ENCODE data around the gene ZGLP1.
"Not testable (repeated sequence)": the region's sequence is repeated elsewhere in the genome, so short reads cannot be mapped to it uniquely, and the experiment has no call there.

ZGLP1 gene

DNA sequence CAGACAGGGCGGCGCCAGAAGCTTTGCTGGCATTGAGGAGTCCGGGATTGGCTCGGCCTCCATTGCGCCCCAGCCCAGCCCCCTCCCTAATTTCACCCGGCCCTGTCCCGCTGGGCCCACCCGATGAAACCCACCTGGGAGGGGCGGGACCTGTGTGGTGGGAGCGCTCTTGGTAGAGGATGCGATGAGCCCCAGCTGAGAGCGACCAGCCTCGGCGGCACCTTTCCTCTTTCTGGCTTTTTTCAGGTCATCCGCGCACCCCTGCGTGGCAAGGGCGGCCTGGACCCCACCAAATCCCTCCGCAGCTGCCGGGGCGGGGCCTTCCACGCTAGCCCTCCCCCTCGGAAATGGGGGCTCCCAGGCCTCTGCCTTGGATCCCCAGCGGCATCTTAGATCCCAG, at the start of gene ZGLP1:
Gene ZGLP1 (minus strand): TSS at position 393 of the 400 bp plus-strand sequence.
- no peak for DNase-seq

DNA sequence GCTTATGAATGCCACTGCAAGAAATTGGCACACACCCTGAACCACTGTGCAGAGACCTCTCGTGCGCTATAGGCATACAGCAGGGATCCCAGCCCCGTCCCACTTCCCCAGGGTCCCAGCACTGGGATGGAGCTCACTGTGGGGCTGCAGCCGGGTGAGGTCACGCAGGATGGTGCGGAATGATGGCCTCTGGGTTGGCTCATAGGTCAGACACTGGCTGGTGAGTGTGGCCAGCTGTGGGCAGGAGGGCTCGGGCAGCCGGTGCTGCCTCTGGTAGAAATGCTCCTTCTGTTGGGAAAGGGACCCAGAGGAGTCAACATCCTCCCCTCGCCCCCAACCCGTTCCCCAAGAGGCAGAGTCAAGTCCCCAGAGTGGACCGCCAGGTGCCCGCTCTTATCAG, 46.8 kb upstream of the ZGLP1 start:
- DNase-seq: no peak

DNA sequence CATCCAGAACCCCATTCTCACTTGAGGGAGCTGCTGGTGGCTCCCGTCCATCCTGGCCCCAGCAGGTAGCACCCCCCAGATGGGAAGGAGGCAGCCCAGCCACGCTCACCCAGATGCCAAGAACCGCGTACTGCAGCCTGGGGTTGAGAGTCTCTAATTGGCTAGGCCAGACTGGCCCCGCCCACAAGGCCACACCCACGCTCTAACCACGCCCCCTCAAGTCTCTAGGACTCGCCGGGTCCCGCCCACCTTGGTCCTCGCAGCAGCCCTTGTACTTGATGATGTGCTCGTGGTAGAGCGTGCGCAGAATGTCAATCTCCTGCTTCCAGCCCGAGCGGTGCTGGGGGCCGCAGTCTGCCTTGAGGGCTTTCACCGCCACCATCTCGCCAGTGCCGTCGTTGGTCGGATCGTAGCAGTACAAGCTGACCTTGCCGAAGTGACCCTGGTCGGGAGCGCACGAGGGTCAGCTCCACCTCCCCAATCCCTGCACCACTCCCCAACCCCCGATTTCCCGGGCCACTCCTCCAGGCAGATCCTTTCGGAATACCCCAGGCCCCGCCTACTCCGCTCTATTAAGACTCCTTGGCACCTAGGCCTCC, 44.3 kb upstream of the ZGLP1 start:
- DNase-seq: peak; percentile 28

DNA sequence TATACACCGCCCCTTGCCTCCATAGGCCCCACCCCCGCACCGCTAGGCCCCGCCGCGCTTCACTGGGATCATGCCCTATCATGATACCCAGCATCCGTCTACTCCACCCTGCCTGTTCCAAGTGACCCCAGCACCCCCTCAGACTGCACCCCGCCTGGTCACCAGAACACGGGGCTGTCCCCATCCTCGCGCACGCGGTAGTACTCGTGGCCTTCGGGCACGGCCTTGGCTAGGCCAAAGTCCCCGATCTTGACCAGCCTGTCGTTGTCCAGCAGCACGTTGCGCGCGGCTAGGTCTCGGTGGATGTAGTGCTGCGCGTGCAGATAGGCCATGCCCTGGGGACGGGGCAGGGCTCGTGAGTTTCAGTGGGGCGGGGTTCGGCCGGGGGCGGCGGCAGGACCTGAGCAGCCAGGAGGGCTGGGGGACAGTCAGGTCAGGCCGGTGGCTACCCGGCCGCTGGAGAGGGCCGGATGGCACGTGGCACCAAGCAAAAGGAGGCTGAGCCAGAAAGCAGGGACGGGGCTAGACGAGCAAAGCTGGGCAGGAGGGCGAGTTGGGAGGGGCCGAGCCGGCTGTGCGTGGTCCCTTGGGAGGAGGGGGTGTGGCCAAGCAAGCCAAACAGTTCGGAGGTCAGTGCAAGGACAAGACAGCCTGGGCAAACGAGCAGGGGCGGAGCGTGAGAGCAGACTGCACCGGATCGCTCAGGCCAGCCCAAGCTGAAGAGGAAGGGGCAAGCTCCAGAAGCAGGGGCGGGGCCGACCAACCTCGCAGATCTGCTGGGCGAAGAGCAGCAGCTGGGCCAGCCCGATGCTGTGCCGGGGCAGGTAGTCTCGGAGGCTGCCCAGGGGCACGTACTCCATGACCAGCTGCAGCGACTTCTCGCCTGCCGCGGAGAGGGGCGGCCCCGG, 43.4 kb upstream of the ZGLP1 start:
- DNase-seq: peak; percentile 60

DNA sequence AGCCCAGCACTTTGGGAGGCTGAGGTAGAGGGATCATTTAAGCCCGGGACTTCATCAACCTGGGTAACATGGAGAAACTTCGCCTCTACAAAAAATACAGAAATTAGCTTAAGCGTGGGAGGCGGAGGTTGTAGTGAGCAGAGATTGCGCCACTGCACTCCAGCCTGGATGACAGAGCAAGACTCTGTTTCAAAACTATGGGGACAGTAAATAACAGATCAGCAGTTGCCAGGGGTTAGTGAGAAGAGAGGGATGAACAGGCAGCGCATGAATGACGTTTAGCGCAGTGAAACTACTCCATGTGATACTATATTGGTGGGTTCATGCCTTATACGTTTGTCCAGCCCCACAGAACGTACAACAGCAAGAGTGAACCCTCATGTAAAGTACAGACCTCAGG, 36.9 kb upstream of the ZGLP1 start:
- no peak for DNase-seq

DNA sequence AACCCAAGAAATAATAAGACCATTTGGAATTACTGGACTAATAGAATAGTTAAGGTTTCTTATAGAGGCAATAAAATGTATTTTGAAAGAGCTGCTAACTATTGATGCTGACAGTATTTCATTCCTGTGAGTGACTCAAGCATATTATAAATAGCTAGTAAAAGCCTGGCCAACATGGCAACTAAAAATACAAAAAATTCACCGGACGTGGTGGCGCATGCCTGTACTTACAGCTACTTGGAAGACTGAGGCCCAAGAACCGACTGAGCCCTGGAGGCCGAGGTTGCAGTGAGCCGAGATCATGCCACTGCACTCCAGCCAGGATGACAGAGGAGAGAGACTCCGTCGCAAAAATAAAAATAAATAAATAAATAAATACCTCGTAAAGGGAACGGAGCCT, 35.2 kb upstream of the ZGLP1 start:
- DNase-seq: no peak

DNA sequence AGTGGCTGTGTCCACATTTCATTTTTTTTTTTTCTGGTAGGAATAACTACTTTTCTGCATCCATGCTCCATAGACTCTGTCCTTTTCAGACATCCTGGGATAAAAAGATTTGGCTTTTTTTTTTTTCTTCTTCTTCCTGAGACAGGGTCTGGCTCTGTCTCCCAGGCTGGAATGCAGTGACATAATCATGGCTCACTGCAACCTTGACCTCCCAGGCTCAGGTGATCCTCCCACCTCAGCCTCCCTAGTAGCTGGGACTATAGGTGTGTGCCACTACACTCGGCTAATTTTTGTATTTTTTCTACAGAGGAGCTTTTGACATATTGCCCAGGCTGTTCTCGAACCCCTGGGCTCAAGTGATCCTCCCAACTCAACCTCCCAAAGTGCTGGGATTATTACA, 33.9 kb upstream of the ZGLP1 start:
- DNase-seq: no peak

DNA sequence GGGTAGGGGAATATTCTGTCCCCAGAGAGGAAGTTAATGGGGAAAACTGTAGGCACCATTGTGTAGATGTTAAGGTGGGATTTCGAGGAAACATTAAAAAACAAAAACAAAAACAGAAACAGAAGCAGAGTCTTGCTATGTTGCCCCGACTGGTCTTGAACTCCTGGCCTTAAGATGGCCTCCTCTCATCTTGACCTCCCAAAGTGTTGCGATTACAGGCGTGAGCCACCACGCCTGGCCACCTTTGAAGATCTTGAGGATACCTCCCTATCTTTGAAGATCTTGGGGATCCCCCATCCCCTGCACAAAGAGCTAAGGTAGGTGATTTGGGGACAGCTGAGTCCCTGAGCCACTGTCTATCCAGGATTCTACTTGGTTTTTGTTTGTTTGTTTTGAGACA, 30.4 kb upstream of the ZGLP1 start:
- no peak for DNase-seq

DNA sequence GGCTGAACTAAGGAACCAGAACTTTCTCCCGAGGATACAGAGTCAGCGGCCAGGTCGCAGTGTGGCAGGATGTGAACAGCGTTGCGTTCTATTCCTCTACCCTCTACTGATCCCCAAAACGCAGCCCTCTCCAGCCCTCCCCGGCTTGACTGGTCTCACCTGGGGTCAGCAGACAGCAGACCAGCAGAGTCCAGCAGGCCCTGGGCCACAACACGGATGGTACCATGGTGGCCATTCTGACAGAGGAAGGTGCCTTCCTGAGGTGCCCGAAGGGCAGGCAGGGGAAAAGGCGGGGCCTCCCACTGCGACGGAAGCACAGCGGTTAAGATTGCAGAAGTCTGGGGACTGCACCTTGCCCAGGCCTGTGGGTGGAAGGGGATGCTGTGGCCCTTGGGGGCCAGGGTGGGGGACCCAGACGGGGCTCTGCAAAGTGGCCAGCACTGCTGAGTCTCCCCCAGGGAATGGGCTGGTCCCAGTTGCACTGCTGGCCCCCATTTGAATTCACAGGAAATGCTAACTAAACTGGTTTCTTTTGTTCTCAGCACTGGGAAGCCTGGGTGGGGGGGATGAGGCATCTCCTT, 29.9 kb upstream of the ZGLP1 start, which contains the start of gene ICAM3:
Gene ICAM3 (minus strand): TSS at position 245 of the 581 bp plus-strand sequence. CDS start 10 bp downstream, at position 235.
- DNase-seq: no peak

DNA sequence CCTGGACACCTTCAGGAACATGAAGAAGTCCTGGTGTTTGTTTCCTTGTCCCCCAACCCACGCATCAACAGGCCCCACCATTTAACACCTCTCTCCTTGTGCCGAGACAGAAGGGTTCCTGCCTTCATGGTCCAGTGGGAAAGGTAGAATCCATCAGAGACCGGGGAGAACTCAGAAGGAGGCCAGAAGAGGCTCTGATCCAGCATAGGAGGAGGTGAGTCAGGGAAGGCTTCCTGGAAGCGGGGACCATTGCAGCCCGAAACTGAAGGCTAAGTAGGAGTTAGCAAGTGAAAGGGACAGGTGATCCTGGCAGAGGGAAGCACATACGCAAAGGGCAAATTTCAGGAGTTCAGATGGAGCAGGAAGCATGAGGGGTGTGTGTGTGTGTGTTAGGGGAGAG, 29.3 kb upstream of the ZGLP1 start:
- DNase-seq: no peak

DNA sequence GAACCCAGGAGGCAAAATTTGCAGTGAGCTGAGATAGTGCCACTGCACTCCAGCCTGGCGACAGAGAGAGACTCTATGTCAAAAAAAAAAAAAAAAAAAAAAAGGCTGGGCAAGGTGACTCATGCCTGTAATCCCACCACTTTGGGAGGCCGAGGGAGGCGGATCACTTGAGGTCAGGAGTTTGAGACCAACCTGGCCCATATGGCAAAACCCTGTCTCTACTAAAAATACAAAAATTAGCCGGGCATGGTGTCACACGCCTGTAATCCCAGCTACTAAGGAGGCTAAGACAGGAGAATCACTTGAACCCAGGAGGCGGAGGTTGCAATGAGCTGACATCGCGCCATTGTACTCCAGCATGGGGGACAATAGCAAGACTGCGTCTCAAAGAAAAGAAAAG, 27.1 kb upstream of the ZGLP1 start:
- not testable (repeated sequence) for DNase-seq

DNA sequence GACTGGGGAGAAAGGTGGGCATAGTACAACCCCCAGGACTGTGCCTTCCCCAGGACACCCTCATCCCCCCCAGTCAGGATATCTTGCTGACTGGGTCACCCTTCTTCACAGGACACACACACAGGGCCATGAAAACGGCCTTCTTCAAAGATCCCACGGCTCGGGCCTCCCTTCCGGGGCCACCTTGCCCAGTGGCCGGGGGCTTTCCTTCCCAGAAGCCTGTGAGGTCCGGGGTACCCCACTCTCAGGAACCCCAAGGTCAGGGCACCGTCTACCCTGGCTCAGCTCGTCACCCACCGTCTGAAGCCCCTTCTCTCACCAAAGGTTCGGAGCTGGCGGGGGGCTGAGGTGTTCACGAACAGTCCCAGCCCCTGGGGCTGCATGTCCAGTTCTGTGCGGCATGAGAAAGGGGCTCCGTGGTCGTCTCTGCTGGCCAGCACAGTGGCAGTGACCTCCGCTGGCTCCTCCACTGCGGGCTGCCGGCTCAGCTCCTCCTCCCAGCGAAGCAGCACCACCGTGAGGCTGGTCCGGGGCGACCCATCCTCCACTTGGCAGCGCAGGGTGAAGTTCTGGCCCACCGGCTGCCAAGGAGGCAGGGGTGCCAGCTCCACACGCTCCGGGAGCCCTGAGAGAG, 25.9 kb upstream of the ZGLP1 start:
- DNase-seq: no peak

DNA sequence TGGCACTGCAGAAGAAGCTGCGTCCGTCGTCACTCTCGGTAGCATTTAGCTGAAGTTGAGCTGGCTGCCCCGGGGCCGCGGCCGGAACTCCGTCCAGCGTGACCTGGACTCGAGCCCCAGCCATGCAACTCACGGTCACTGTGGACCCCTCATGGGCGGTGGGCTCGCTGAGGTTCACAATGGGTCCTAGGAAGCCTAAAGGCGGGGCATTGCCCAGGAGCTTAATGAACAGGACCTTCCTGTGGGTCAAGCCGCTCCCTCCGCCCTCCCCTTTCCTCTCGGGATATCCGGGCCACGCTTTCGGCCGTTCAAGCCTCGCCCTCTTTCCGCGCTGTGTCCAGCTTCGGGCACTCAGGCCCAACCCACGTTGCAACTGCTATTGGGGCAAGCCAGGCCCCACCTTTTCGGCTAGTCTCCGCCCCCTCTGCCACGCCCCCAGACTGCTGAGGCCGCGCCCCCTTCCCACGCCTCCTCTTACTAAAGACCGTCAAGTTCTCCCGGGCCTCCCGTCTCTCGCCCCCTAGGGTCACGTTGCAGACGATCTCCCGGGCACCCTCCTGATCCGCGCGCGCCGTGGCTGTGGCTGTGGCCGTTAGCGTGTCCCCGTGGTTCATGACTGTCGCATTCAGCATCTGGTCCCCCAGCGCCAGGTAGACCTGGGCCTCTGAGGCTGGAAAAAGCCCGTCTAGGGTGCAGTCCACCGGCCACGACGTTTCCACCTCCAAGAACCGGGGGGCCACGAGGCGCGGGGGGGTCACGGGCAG, 25.2 kb upstream of the ZGLP1 start:
- no peak for DNase-seq

DNA sequence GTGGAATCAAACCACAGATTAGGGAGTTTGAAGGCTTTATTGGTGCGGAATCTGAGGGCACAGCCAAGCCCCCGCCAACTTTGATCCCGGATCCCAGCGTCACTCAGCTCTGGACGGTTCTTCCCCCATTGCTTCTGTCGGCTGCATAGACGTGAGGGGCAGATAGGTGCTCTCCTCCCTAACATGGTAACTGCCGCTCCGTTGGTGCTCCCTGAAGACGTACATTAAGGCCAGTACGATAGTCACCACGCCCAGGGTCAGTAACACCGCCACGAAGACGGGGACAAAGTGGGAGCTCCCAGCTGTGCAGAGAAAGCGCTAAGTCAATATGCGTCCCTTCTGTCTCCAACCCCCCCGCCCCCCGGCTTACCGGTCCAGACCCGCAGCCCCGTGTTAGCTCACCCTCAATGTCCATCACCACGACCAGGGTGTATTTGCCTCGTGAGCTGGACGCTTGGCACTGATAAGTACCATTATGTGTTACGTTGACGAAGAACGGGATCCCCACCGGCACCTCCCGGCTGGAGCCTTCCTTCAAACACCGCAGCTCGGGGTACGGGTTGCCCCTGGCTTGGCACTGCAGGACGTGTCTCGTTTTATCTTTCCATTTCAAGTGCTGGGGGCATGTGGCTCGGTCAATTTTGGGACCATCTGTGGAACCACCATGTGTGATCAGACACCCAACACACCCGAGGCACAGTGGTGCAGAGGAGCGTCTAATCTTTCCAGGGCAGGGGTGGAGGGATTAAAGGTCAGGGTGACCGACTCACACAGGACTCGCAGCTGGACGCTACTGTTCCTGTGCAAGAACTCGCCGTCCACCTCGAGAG, 24.4 kb upstream of the ZGLP1 start:
- no peak for DNase-seq

DNA sequence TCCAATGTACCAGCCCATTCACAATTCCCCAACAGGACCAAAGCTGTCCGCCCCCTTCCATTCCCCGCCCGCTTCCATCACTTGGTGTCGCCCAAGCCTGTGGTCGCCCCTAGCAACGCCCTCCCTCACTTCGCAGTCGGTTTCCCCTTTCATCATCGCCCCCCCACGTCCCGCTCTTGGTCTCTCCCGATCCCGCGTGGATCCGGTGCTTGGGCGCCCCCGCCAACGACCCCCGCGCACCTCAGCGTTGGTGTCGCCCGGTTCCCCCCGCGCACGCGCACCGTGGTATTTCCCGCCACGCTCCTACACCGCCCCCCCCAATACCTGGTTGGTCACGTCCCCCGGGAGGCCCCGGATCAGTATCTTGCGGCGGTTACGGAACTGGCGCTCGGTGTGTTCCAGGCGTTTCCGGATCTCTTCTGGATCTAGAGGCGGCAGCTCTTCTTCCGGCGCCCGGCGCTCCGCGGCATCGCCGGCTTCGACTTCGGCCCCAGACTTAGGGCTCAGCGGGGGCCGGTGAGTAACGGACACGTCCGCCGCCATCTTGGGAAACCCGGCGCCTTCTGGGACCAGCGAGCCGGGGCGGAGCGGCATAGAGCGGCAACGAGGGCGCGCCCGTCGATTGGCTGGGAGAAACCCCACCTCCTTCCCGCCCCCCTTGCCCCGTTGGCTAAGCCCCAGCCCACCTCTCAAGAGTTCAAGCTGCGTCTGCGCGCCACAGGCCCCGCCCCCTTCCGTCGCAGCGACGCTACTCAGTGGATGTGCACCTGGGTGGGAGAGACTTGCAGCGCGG, 23.5 kb upstream of the ZGLP1 start, which contains the start of gene RAVER1:
Gene RAVER1 (minus strand): TSS at position 565 of the 793 bp plus-strand sequence. CDS start 22 bp downstream, at position 543.
- DNase-seq: peak; percentile 79

DNA sequence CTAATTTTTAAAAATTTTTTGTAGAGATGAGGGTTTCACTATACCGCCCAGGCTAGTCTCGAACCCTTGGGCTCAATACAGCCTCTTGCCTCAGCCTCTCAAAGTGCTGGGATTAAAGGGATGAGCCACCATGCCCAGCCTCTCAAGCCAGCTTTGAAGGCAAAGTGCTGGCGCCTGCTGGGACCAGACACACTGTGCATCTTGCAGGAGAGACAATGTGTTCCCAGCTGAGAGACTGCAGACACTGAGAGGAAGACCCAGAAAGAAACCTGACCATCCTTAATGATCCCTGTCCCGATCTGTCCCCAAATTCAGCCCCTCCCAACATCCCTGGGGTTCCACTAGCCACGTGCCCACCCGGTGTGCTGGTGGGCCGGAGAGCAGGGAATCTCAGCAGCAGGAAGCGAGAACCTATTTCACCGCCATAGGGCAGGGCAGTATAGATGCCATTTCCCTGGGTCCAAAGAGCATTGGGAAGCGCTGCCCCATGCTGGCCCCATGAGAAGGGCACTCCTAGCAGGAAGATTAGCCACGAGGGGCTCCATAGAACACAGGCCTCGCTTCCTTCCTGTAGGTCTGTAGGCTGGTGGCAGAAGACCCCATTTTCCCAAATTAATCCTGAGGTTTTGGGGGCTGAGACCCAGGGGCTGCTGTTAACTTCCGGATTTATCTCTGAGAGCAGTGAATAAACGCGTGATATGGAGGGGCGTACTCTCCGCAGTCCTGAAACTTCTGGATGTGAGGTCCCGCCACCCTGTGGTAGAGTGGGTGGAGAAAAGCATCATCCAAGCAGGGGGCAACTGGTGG, 22.7 kb upstream of the ZGLP1 start:
- DNase-seq: no peak

DNA sequence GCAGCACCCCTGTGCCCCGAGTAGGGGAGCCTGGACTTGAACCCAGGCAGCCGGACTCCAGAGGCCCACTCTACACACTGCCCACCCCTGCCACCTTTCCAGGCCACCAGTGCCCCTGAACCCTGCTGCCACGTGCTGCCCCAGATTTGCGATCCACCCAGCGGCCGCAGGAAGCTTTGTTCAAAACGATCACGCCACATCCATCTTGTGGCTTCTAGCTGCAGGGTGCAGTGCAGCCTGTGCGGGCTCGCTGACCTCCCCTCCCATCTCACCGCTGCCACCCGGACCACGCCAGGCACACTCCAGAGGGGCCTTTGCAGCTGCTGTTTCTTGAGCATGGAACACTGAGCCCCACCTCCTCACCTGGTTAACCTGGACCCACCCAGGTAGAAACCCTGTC, 19.9 kb upstream of the ZGLP1 start:
- no peak for DNase-seq

DNA sequence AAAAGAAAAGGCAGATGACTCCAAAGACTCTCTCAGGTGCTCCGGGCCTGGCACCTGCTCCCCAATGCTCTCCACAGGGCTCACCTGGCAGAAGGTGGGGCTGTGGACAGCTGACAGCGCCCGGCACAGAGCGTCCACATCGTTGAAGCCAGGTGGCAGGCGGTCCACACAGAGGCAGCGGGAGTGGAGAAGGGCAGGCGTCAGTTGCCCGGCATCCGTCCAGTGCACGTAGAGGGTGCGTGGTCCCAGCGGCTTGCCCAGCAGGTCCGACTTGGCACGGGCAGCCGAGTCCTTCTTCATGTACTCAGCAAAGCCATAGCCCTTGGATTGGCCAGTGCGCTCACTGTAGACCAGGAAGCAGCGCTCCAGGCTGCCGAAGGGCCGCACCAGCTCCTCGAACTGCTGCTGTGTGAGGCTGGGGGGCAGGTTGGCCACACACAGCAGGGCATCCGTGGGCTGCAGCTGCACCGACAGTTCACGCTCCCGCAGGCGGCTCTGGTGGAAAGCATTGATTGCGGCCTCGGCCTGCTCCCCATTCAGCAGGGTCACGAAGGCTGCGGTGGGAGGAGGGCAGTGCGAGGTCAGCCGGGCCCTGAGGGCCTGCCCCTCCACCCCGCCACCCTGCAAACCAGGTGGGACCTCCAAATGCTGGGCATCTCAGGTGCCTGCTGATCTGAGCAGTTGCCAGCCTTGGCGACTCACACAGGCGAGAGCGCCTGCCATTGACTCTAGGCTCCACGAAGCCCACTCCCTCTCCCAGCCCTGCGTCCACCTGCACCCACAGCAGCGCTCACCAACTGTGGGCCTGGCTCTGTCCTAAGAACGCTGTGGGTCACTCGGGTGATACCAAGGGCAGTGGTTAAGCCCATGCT, 19.2 kb upstream of the ZGLP1 start:
- no peak for DNase-seq

DNA sequence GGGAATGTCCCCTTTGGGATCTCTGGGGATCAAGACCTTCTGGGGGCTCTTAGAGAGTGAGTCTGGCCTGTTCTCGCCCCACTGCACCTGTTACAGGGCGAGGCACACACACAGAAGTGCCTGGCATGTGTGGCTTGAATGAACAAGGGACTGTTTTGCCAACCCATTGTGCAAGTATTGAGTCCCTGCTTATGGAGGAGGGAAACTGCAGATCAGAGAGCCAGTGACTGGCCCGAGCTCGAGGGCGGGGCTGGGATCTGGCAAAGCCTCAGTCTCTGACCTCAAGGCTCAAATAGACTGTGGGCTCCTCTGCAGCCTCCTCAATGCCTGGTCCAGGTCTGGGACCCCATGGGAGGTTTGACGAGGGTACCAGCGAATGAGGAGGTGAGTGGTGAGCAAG, 18.2 kb upstream of the ZGLP1 start:
- no peak for DNase-seq

Data from NCI-H526 treated with DMSO at 0.1 percent for 48 hours (cell line).